PC-9 (cell line): ENCODE data around the gene TMPRSS5. TPM values are rescaled to one million over a fixed set of nuclear protein-coding genes. Genes with fewer than 3 reads are reported as not detected.

Experiments
- BruUV-seq: library from RNA; stranded (reverse); fragments of 400-500 nt; replicated peaks from 2 replicates; lab custom pipeline; 2021; lab: Mats Ljungman, UMichigan
- CTCF ChIA-PET: fragments of 300-600 bp; sonication (Branson Sonifier 250); formaldehyde crosslinking; loops from one replicate; lab custom pipeline; 2022; ENCODE audit warnings: antibody characterized with exemption; lab: Charles Lee
- POLR2A ChIA-PET: fragments of 300-600 bp; sonication (Branson Sonifier 250); formaldehyde crosslinking; loops from one replicate; lab custom pipeline; 2022; ENCODE audit warnings: antibody characterized with exemption; ENCODE audit not compliant: unreplicated experiment; lab: Charles Lee
- DNase-seq, 2 experiments: peaks; one replicate each; pipeline versions ENCODE4 v3.0.0 to v3.0.0-alpha.2; 2015 to 2022; ENCODE audit warnings: mixed read lengths in 1 of 2
- H2AFZ ChIP-seq: fragments of 200-600 bp; sonication (generic); 2 replicates; pipeline ENCODE4 v1.8.1; 2017; ENCODE audit warnings: antibody characterized with exemption
- H3F3A ChIP-seq: fragments of 200-600 bp; sonication (generic); 2 replicates; pipeline ENCODE4 v1.8.1; 2017; ENCODE audit warnings: antibody characterized with exemption, mild to moderate bottlenecking, low read depth; ENCODE audit not compliant: insufficient read depth
- H3K27ac ChIP-seq: fragments of 200-600 bp; sonication (generic); 2 replicates; pipeline ENCODE4 v1.6.1; 2016; ENCODE audit warnings: mixed run types
- H3K27me3 ChIP-seq: fragments of 200-600 bp; sonication (generic); 2 replicates; pipeline ENCODE4 v1.6.1; 2016; ENCODE audit warnings: low read depth, mixed run types; ENCODE audit not compliant: insufficient read depth
- H3K36me3 ChIP-seq: fragments of 200-600 bp; sonication (generic); 2 replicates; pipeline ENCODE4 v1.6.1; 2016; ENCODE audit warnings: low read depth, mixed run types
- H3K4me1 ChIP-seq: fragments of 200-600 bp; sonication (generic); replicated peaks from 2 replicates; pipeline ENCODE4 v1.6.1; 2016; ENCODE audit warnings: mixed run types; ENCODE audit not compliant: insufficient read depth
- H3K4me2 ChIP-seq: fragments of 200-600 bp; sonication (generic); 2 replicates; pipeline ENCODE4 v1.6.1; 2017; ENCODE audit warnings: mixed run types
- H3K4me3 ChIP-seq: fragments of 200-600 bp; sonication (generic); 2 replicates; pipeline ENCODE4 v1.6.1; 2016; ENCODE audit warnings: mixed run types
- H3K79me2 ChIP-seq: fragments of 200-600 bp; sonication (generic); 2 replicates; pipeline ENCODE4 v1.6.1; 2017; ENCODE audit warnings: low read depth, mixed run types
- H3K9me2 ChIP-seq: fragments of 200-600 bp; sonication (generic); 2 replicates; pipeline ENCODE4 v1.8.1; 2017; ENCODE audit warnings: mild to moderate bottlenecking; ENCODE audit not compliant: insufficient read depth
- H3K9me3 ChIP-seq: fragments of 200-600 bp; sonication (generic); 2 replicates; pipeline ENCODE4 v1.8.1; 2016; ENCODE audit warnings: low read depth; ENCODE audit not compliant: insufficient read depth
- H4K20me1 ChIP-seq: fragments of 200-600 bp; sonication (generic); 2 replicates; pipeline ENCODE4 v1.8.1; 2017; ENCODE audit not compliant: insufficient read depth
- CTCF ChIP-seq: fragments of 200-600 bp; sonication (generic); conservative IDR thresholded peaks from 2 replicates; pipeline ENCODE4 v1.6.1; 2017; ENCODE audit warnings: mixed run types, antibody characterized with exemption, mild to moderate bottlenecking, moderate library complexity
- EZH2 ChIP-seq: fragments of 200-600 bp; sonication (generic); IDR thresholded peaks from 2 replicates; pipeline ENCODE4 v1.8.0; 2017; ENCODE audit warnings: antibody characterized with exemption, low read depth
- intact Hi-C: fragments of 100-400 bp; cut with micrococcal nuclease; formaldehyde crosslinking; loops from one replicate; pipeline ENCODE4 v1.10.0; 2022; ENCODE audit not compliant: unreplicated experiment
- total RNA-seq: library from RNA; stranded (reverse); gene quantifications from 2 replicates; pipeline ENCODE4 v1.2.3, GENCODE V29; 2021

TMPRSS5 gene
- total RNA-seq, 1 experiment from 2014 or later = 0.83 TPM

DNA sequence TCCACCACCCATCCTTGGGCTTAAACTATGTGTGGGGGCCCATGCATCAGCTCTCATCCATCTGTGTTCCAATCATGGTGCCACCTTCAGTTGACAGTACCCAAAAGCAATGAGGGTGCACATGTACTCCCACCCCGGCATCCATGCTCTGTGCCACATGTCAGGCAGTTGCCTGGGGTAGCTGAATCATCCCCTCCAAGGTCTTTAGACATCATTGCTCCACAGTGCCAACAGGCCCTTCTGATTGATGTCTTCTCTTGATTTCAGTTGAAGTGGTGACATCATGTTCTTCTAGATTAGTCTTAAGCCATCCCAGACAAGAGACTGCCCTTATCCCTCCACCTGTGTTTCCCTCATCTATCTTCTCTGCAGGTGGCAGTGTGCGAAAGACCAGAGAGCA, 42.5 kb downstream of the TMPRSS5 start:
- Histone ChIP-seq H3K9me3 (no peaks in the 10 kb centered on the region), H3K79me2 (no peaks in the 10 kb centered on the region), H4K20me1 (no peaks in the 10 kb centered on the region), H3K27ac (no peak overlapping the region), H3K4me3 (no peak overlapping the region), H3F3A (no peaks in the 10 kb centered on the region), H3K27me3 (peaks cover 5% of the 10 kb centered on the region), H3K36me3 (no peaks in the 10 kb centered on the region), H3K4me2 (no peak overlapping the region), H3K4me1 (0 out of 2 replicates have a peak, but pooled peaks cover 8% of the 10 kb centered on the region), H2AFZ (no peak overlapping the region), H3K9me2 (no peaks in the 10 kb centered on the region)
- intact Hi-C loops = no loop called here
- POLR2A ChIA-PET = no interaction called here
- TF ChIP-seq EZH2 (no peak), CTCF (no peak)
- BruUV-seq = no TSS peak
- no peak for DNase-seq
- CTCF ChIA-PET = no interaction called here

GRCh38 chr11:113655771-113656170, 50.3 kb downstream of the TMPRSS5 start:
- no peaks in the 10 kb centered on the region for H3F3A ChIP-seq
- peaks cover 54% of the 10 kb centered on the region for H3K27me3 ChIP-seq
- no peak overlapping the region for H2AFZ ChIP-seq
- TF ChIP-seq CTCF (no peak), EZH2 (no peak)
- H3K79me2 ChIP-seq = no peaks in the 10 kb centered on the region
- BruUV-seq = no TSS peak
- no peaks in the 10 kb centered on the region for H3K9me3 ChIP-seq
- ChIA-PET POLR2A (no interaction called here), CTCF (no interaction called here)
- 0 out of 2 replicates have a peak, but pooled peaks cover 3% of the 10 kb centered on the region for H4K20me1 ChIP-seq
- H3K9me2 ChIP-seq = no peaks in the 10 kb centered on the region
- H3K4me1 ChIP-seq = no peaks in the 10 kb centered on the region
- intact Hi-C loops = no loop called here
- no peak for DNase-seq
- H3K36me3 ChIP-seq = no peaks in the 10 kb centered on the region
- H3K4me2 ChIP-seq = no peak overlapping the region
- H3K27ac ChIP-seq = no peak overlapping the region
- H3K4me3 ChIP-seq = no peak overlapping the region

- Histone ChIP-seq H3K4me2 (no peak overlapping the region), H3K9me3 (no peaks in the 10 kb centered on the region), H3K4me1 (no peaks in the 10 kb centered on the region), H3K36me3 (no peaks in the 10 kb centered on the region), H3K27me3 (peaks cover 88% of the 10 kb centered on the region), H3K4me3 (no peak overlapping the region), H3F3A (no peaks in the 10 kb centered on the region), H3K9me2 (no peaks in the 10 kb centered on the region), H4K20me1 (0 out of 2 replicates have a peak, but pooled peaks cover 3% of the 10 kb centered on the region), H3K79me2 (no peaks in the 10 kb centered on the region), H2AFZ (no peak overlapping the region), H3K27ac (no peak overlapping the region)
- POLR2A ChIA-PET = no interaction called here
- no peak for DNase-seq
- CTCF ChIA-PET = no interaction called here
- TF ChIP-seq CTCF = no peak
- TF ChIP-seq EZH2 = no peak
- no TSS peak for BruUV-seq
- intact Hi-C loops = no loop called here
Observed at GRCh38 chr11:113651023-113651422, 55.1 kb downstream of the TMPRSS5 start.
